HG03025 (cell line): ENCODE data around the gene SERPINA12.
"Not testable (repeated sequence)": the region's sequence is repeated elsewhere in the genome, so short reads cannot be mapped to it uniquely, and the experiment has no call there.

ENCODE experiments used
- ATAC-seq: cut with Tn5 transposase; IDR thresholded peaks from one replicate; pipeline ENCODE4 v1.9.1; 2021; ENCODE audit warnings: mild to moderate bottlenecking, moderate library complexity; ENCODE audit not compliant: unreplicated experiment, low FRiP score

SERPINA12 gene

DNA sequence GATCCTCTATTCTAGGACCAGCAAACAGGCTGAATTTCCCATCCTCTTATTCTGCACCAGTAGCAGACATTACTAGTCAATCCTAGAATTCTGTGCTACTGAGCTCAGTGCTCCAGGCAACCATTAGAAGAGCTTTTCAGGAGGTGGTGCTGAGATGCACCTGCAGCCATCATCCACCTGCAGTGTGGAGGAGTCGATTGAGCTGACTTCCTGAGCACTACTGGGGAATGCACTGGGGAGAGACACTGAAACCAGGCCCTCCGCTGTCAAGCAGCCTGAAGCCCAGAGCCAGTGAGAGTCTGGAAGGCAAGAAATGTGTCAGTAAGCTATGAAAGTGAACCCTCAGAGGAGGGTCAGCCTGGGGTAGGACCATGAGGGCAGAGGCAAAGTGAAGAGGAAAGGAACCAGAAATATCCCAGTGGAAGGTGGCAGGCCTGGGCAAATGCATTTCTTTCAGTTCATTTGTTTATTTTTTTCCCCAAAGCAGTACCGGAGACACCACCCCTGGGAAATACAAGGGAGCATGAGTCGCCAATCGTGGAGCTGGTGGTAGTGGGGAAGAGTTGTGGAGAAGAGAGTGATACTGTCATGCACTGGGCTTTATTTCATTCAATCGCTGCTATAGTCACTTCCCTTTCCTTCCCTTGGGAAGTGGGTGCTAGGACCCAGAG is 28.9 kb upstream of the SERPINA12 start:
- ATAC-seq = no peak

- no peak for ATAC-seq
Measured at GRCh38 chr14:94536836-94537235, 27.6 kb upstream of the SERPINA12 start.

GRCh38 chr14:94535506-94535905 is 26.2 kb upstream of the SERPINA12 start:
- ATAC-seq = no peak

- no peak for ATAC-seq
Measured at GRCh38 chr14:94532447-94532846, 23.2 kb upstream of the SERPINA12 start.

GRCh38 chr14:94531187-94531586 is 21.9 kb upstream of the SERPINA12 start:
- no peak for ATAC-seq

DNA sequence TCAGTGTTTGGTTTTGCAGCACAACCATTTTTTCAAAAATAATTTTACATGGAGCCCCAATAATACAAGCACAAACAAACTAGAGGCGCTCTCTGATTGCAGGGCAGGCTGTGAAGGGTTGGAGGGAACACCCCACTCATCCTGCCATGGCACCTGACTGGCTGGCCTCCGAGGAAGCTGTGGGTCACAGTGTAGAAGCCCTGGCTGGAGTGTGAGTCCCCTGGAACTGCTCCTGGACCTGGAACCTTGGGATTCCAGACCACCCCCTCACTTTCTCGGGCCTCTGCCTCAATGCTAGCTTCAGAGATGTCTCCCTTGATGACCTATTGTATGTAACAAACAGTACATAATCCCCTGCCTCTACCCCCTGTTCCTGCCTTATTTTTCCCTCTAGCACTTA is 14.8 kb upstream of the SERPINA12 start:
- no peak for ATAC-seq

DNA sequence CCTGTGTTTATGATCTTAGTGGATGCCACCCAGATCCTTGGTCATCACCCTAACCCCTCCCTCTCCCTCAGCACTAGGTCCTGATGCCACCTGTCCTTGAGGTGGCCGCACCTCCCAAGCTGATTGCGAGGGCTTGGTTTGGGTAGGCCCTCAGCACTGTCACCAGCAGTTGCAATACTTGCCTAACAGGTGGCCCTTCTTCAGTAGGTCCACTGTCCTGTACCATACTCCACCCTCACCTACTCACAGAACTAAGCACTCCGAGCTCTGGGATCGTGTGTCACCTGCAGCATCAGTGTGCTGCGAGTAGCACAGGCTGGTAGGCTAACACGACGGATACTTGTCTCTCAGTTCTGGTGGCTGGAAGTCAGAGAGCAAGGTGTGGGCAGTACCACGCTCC is 14.0 kb upstream of the SERPINA12 start:
- no peak for ATAC-seq

GRCh38 chr14:94522115-94522724 is 13.0 kb upstream of the SERPINA12 start:
- ATAC-seq = no peak

GRCh38 chr14:94521375-94522114 is 12.3 kb upstream of the SERPINA12 start:
- no peak for ATAC-seq

DNA sequence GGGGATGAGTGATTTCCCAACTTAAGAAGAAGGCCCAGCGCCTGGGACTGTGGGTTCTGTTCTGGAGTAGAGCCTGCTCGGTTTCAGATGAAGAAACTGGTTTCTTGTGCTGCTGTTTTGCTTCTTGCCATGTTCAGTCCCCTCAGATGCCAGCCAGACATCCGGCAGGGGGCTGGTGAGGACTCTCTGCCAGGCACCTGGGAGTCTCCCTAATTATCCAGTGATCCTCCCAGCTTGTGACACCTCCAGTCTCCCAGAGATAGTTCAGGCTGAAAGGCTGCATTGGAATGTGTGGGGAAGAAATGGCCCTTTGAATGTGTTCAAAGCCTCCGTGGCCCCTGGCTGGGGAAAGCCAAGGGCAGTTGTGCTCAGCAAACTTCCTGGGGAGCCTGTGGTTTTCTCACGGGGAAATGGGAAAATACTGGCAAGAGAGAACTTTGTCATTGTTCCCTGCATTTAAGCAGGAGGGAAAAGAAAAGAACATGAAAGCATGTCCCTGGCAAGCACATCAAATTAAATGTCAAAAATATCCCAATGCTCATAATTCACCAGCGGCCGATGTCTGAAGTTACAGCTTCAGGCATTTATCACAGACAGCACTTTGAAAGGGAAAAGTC is 8.5 kb upstream of the SERPINA12 start:
- ATAC-seq = no peak

GRCh38 chr14:94517248-94517640 is 8.0 kb upstream of the SERPINA12 start:
- no peak for ATAC-seq

DNA sequence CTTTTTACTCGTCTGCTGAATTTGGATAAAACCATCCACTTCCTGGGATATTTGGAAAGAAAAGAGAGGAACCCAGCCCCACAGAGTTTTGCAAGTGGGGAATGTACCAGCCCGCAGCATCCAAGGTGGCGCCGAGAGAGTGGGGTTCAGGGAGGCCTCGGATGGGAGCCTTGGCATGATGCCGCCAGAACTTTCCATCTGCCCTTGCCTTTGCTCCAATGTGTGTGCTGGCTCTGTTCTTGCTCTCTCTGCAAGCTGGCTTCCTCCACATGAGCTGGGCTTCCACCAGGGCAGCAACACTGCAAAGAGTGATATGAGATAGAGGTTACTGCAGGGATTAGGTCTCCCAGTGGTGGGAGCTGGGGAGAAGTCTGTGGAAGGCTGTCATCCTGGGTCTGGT is 6.6 kb upstream of the SERPINA12 start:
- no peak for ATAC-seq

- ATAC-seq = no peak
Measured at GRCh38 chr14:94515426-94515825, 6.2 kb upstream of the SERPINA12 start.

DNA sequence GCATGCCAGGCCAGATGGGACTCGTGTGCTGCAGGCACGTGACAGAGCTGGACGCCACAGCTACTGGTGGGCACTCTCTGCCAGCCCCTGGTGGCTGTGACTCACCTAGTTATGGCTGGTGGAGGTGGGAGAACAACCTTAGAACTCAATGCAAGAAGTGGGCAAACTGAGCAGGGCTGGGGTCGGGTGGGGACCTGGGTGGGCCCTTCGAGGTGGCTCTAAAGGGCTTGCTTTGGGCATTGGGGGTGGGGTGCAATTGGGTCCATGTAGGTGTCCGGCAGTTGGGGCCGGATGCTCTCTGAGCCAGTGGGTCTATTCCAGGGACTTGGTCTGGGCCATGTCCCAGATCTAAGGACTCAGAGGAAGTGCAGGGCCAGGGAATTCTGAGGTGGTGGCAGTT is 5.1 kb upstream of the SERPINA12 start:
- ATAC-seq = no peak

DNA sequence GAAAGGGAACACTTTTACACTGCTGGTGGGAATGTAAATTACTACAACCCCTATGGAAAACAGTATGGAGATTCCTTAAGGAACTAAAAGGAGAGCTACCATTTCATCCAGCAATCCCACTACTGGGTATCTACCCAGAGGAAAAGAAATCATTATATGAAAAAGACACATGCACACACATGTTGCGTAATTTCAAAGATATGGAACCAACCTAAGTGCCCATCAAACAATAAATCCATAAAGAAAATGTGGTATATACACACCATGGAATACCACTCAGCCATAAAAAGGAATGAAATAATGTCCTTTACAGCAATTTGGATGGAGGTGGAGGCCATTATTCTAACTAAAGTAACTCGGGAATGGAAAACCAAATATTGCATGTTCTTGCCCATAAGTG is 1.2 kb upstream of the SERPINA12 start:
- ATAC-seq = not testable (repeated sequence)

GRCh38 chr14:94505641-94506040 is 3.6 kb downstream of the SERPINA12 start:
- no peak for ATAC-seq

DNA sequence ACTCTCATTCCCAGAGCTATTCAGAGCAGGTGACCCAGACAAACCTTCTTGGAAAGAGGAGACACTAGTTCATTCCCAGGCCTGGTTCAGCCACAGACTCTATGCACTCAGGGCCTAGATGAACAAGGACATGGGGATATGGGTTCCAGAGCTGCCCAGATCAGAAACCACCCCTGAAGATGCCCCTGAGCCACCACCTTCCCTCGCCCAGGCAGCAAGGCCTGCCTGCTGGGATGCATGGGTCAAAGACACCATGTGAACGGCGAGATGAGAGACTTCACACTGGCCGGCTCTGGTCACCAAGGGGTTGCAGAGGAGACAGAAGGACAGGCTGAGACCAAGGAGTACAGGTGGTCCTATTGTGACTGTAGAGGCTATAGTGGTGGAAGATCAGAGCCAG is 4.1 kb downstream of the SERPINA12 start:
- no peak for ATAC-seq

DNA sequence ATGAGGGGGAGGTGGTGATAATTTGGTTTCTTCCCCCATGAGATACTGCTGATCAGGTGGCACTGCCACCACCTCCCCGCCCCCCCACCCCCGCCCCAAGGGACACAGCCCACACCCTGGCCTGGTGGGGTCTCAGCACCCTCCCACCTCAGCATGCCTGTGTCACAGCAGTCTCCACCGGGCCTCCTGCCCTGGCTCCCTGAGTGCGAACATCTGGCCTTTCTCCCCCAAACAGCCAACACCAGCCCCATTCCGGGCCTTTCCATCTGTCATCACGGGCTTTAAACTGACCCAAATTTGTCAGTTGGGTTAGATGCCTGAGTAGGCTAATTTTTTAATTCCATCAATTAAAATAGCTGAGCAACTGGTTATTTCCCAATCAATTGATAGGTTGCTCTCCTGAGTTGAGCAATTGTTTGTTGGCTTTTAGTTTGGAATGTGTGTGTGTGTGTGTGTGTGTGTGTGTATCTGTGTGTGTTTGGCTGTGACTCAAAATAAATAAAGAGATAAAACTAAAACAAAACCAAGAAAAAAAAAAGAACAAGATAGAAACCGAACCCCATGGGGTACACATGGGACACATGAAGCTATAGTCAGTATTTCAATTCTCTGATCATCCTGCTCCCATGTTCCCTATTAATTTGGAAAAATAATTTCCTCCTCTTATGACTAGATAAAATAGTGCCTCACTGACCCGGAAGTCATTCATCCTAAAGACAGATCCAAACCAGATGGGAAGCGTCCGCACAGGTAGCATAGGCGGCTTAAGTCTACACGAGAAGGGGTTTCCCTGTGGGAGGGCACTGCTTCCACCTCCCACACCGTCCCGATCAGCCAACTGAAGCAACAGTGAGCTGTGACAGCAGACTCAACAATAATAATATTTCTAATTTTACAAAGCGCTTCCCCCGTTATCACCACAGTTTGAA is 7.4 kb downstream of the SERPINA12 start:
- no peak for ATAC-seq

- no peak for ATAC-seq
Measured at GRCh38 chr14:94500264-94500663, 9.0 kb downstream of the SERPINA12 start.

DNA sequence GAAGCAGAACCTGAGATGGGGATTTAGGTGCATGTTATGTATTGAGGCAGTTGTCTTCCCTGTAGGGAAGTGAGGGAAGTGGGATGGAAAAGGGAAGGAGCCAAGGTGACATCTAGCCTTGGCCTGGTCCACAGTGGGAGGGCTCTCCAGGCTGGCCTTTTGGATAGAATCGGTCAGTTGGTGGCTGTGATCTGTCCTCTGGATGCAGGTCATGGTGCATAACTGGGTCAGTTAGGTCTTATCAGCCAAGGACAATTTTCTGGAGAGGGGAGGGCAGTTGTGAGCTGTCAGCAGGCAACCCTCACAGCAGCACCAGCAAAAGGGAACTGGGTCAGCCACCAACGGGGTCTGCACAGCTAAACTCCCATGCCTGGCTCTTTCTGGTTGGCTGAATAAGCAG is 9.6 kb downstream of the SERPINA12 start:
- no peak for ATAC-seq
